ENCODE results near the gene CCDC61. TPM values are rescaled to one million over a fixed set of nuclear protein-coding genes. Genes with fewer than 3 reads are reported as not detected.

The CCDC61 gene
- total RNA-seq, 1 experiment from 2014 or later, result 24.8 TPM

DNA sequence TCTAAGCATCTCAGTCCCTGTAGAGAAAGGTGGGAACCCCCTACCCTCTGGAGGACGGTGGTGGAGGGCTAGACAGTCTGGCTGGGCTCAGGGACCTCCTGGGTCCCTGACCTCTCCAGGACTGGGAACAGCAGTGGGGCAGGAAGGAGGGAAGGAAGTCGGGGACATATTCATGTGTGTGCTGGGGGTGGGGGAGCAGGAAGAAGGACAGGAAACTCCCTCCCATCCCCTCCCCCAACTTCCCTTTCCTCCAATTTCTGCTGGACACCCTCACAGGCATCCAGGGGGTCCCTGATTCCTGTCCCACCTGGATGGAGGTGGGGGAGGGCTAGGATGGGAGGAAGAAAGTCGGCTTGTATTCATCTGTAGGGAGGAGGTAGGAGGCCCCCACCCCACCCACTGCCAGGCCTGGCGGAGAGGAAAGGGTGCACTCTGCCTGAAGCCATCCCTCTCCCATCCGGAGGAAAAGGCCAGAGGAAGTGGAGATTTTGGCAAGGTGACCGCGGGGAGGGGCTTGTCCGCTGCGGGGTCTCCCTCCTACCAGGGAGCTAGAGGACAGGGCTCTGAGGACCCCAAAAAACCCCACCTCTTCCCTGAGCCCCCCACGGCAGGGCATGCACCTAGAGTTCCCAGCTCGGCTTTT lies 23.9 kb upstream of the CCDC61 start:
- Histone ChIP-seq H3K9me2 (ENCODE audit: insufficient read depth) (no peaks in the 10 kb centered on the region), H3K27ac (no peak overlapping the region), H2AFZ (no peak overlapping the region), H3K36me3 (ENCODE audit: low read depth) (no peaks in the 10 kb centered on the region), H3K27me3 (ENCODE audit: insufficient read depth, low read depth) (peaks cover 93% of the 10 kb centered on the region), H3K4me3 (no peak overlapping the region), H3K4me1 (replicated peaks; ENCODE audit: insufficient read depth) (no peaks in the 10 kb centered on the region), H3K4me2 (no peak overlapping the region), H3K9me3 (ENCODE audit: insufficient read depth, low read depth) (no peaks in the 10 kb centered on the region), H4K20me1 (ENCODE audit: insufficient read depth) (no peaks in the 10 kb centered on the region), H3K79me2 (ENCODE audit: low read depth) (no peaks in the 10 kb centered on the region), H3F3A (ENCODE audit: insufficient read depth, low read depth) (peaks cover 12% of the 10 kb centered on the region; the same call in 1 of the 2 replicates)
- no peak for DNase-seq
- ChIA-PET CTCF (no interaction called here), POLR2A (ENCODE audit: unreplicated experiment) (interaction anchor here (0.5 kb wide), 1 partner anchor 294 kb away, joined by 4 read pairs; no protein-coding TSS in a partner anchor)
- intact Hi-C loops (cut with micrococcal nuclease; ENCODE audit: unreplicated experiment), result no loop called here
- TF ChIP-seq, protein P1, sequence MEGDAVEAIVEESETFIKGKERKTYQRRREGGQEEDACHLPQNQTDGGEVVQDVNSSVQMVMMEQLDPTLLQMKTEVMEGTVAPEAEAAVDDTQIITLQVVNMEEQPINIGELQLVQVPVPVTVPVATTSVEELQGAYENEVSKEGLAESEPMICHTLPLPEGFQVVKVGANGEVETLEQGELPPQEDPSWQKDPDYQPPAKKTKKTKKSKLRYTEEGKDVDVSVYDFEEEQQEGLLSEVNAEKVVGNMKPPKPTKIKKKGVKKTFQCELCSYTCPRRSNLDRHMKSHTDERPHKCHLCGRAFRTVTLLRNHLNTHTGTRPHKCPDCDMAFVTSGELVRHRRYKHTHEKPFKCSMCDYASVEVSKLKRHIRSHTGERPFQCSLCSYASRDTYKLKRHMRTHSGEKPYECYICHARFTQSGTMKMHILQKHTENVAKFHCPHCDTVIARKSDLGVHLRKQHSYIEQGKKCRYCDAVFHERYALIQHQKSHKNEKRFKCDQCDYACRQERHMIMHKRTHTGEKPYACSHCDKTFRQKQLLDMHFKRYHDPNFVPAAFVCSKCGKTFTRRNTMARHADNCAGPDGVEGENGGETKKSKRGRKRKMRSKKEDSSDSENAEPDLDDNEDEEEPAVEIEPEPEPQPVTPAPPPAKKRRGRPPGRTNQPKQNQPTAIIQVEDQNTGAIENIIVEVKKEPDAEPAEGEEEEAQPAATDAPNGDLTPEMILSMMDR (conservative IDR thresholded peaks at IDR 0.05), result no peak
- no peak for TF ChIP-seq EZH2 (IDR thresholded peaks at IDR 0.05; ENCODE audit: low read depth)
- BruUV-seq (replicated peaks), result no TSS peak

DNA sequence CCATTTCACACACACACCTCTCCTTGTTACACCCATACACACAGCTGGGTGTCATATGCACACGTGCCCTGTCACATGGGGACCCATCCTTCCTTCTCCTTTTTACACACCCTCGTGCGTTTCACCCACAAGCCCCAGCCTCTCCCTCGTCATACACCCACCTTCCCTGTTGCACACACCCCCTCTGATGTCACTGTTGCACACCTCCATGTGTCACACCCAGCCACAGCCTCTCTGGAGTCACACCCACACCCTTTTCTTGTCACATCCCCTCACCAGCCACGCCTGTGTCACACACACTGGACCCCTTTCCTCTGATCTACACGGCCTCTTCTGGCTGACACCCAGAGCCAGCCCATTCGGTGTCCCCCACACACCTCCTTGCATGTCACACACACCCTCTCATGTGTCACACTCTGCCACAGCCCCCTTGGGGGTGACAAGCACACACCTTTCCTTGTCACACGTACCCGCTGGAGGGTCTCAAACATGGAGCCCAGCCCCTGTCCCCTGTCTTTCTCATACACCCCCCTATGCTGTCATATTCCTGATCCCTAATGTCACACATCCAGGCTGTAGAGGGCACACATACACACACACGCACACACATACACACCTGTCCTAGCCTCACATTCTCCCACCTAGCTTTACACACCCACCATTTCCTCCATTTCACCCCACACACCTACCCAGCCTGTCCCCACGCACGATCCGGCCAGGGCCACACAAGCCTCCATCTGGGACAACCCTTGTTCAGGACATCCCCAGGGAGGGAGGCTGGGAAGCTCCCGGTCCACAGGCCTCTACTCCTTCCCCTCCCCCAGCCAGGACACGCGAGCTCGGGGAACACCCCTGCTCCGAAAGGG lies 23.0 kb upstream of the CCDC61 start:
- intact Hi-C loops (cut with micrococcal nuclease; ENCODE audit: unreplicated experiment), result no loop called here
- Histone ChIP-seq H3K9me2 (ENCODE audit: insufficient read depth) (no peaks in the 10 kb centered on the region), H2AFZ (no peak overlapping the region), H3K27ac (no peak overlapping the region), H3K27me3 (ENCODE audit: insufficient read depth, low read depth) (peaks cover 89% of the 10 kb centered on the region), H3K4me2 (no peak overlapping the region), H3K4me3 (no peak overlapping the region), H4K20me1 (ENCODE audit: insufficient read depth) (no peaks in the 10 kb centered on the region), H3K9me3 (ENCODE audit: insufficient read depth, low read depth) (no peaks in the 10 kb centered on the region), H3F3A (ENCODE audit: insufficient read depth, low read depth) (peaks cover 17% of the 10 kb centered on the region), H3K36me3 (ENCODE audit: low read depth) (no peaks in the 10 kb centered on the region), H3K79me2 (ENCODE audit: low read depth) (no peaks in the 10 kb centered on the region), H3K4me1 (replicated peaks; ENCODE audit: insufficient read depth) (no peaks in the 10 kb centered on the region)
- no peak for TF ChIP-seq EZH2 (IDR thresholded peaks at IDR 0.05; ENCODE audit: low read depth)
- TF ChIP-seq, protein P1 (conservative IDR thresholded peaks at IDR 0.05), result no peak
- ChIA-PET CTCF (no interaction called here), POLR2A (ENCODE audit: unreplicated experiment) (no interaction called here)
- DNase-seq, result no peak
- BruUV-seq (replicated peaks), result no TSS peak

DNA sequence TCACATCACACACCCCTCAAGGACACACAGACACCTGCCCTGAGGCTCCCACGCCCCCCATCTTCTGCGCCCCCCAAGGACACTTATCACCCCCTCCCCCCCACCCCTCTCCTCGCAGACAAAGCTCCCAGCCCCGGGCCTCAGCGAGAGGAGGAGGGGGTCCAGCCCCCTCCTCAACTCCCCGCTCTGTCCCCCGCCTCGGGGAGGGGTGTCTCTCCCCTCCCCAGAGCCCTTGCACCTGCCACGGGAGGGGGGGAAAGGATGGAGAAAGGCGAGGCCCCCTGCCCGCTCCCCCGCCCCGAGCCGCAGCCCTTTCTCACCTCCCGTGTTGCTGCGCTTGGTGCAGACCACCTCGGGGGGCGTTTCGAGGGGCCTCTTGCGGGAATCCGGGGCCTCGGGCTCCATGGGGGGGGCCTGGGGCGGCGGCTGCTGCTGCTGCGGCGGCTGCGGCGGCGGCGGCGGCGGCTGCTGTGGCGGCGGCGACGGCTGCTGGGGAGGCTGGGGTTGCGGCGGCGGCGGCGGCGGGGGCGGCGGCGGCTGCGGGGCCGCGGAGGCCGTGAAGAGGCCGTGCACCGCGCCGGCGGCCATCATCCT lies 22.2 kb upstream of the CCDC61 start:
- Histone ChIP-seq H2AFZ (no peak overlapping the region), H3K9me2 (ENCODE audit: insufficient read depth) (no peaks in the 10 kb centered on the region), H3K4me2 (no peak overlapping the region), H3K79me2 (ENCODE audit: low read depth) (no peaks in the 10 kb centered on the region), H3K27ac (no peak overlapping the region), H4K20me1 (ENCODE audit: insufficient read depth) (no peaks in the 10 kb centered on the region), H3K36me3 (ENCODE audit: low read depth) (no peaks in the 10 kb centered on the region), H3F3A (ENCODE audit: insufficient read depth, low read depth) (peaks cover 21% of the 10 kb centered on the region), H3K4me1 (replicated peaks; ENCODE audit: insufficient read depth) (no peaks in the 10 kb centered on the region), H3K9me3 (ENCODE audit: insufficient read depth, low read depth) (no peaks in the 10 kb centered on the region), H3K27me3 (ENCODE audit: insufficient read depth, low read depth) (peaks cover 88% of the 10 kb centered on the region), H3K4me3 (no peak overlapping the region)
- ChIA-PET POLR2A (ENCODE audit: unreplicated experiment) (no interaction called here), CTCF (no interaction called here)
- no peak for TF ChIP-seq EZH2 (IDR thresholded peaks at IDR 0.05; ENCODE audit: low read depth)
- TF ChIP-seq, protein P1 (conservative IDR thresholded peaks at IDR 0.05), result no peak
- no peak for DNase-seq
- intact Hi-C loops (cut with micrococcal nuclease; ENCODE audit: unreplicated experiment), result no loop called here
- BruUV-seq (replicated peaks), result no TSS peak

Measured in PC-9 (cell line).